ENCODE measurements around the gene TTC7B.

- TF ChIP-seq YY1 (IDR thresholded peaks at IDR 0.05; ENCODE audit: insufficient read depth, insufficient read length): no peak
- no peak for TF ChIP-seq ZNF274 (IDR thresholded peaks at IDR 0.05; ENCODE audit: low read depth, low read length)
- TF ChIP-seq SUZ12 (IDR thresholded peaks at IDR 0.05; ENCODE audit: extremely low read depth, insufficient read depth, insufficient read length): no peak
Measured at GRCh38 chr14:90698379-90698869, 117.8 kb downstream of the TTC7B start.

All from NT2/D1 (cell line).